HEK293T (cell line): ENCODE data around the gene ZNF467.

ENCODE experiments used
- CTCF ChIA-PET: fragments of 350-600 bp; formaldehyde crosslinking; extraction: SDS; loops from one replicate; lab custom pipeline; 2021; ENCODE audit warnings: antibody characterized with exemption, inconsistent platforms; lab: Yijun Ruan, JAX
- POLR2A ChIA-PET: fragments of 350-600 bp; formaldehyde crosslinking; extraction: SDS; loops from one replicate; lab custom pipeline; 2020; ENCODE audit warnings: antibody characterized with exemption, inconsistent platforms; lab: Yijun Ruan, JAX
- DNase-seq: peaks from one replicate; pipeline ENCODE4 v3.0.0; 2012; ENCODE audit warnings: mixed read lengths; ENCODE audit errors: extremely low spot score
- ARNT ChIP-seq: fragments of 450-650 bp; IDR thresholded peaks from 2 replicates; pipeline ENCODE4 v1.6.1; 2017; ENCODE audit warnings: mild to moderate bottlenecking
- BHLHE40 ChIP-seq: fragments of 450-650 bp; IDR thresholded peaks from 2 replicates; pipeline ENCODE4 v1.6.1; 2016; ENCODE audit warnings: mild to moderate bottlenecking, moderate library complexity, borderline replicate concordance
- CTBP1 ChIP-seq: fragments of 450-650 bp; IDR thresholded peaks from 2 replicates; pipeline ENCODE4 v1.6.1; 2016; ENCODE audit warnings: borderline replicate concordance
- ELF4 ChIP-seq: fragments of 450-650 bp; IDR thresholded peaks from 2 replicates; pipeline ENCODE4 v1.6.1; 2017; ENCODE audit warnings: antibody characterized with exemption
- FOXA1 ChIP-seq: fragments of 450-650 bp; IDR thresholded peaks from 2 replicates; pipeline ENCODE4 v1.6.1; 2016; ENCODE audit warnings: mild to moderate bottlenecking
- FOXK2 ChIP-seq: fragments of 450-650 bp; IDR thresholded peaks from 2 replicates; pipeline ENCODE4 v1.6.1; 2016; ENCODE audit warnings: mild to moderate bottlenecking
- FOXM1 ChIP-seq: fragments of 450-650 bp; IDR thresholded peaks from 2 replicates; pipeline ENCODE4 v1.6.1; 2017; ENCODE audit warnings: mild to moderate bottlenecking, borderline replicate concordance
- HDGF ChIP-seq: fragments of 450-650 bp; IDR thresholded peaks from 2 replicates; pipeline ENCODE4 v1.6.1; 2017; ENCODE audit warnings: antibody characterized with exemption, borderline replicate concordance
- L3MBTL2 ChIP-seq: fragments of 450-650 bp; conservative IDR thresholded peaks from 2 replicates; pipeline ENCODE4 v1.6.1; 2016; ENCODE audit warnings: mild to moderate bottlenecking
- LEF1 ChIP-seq: fragments of 450-650 bp; IDR thresholded peaks from 2 replicates; pipeline ENCODE4 v1.6.1; 2017; ENCODE audit warnings: mild to moderate bottlenecking, borderline replicate concordance
- NFRKB ChIP-seq: fragments of 450-650 bp; IDR thresholded peaks from 2 replicates; pipeline ENCODE4 v1.6.1; 2016; ENCODE audit warnings: mild to moderate bottlenecking, moderate library complexity
- PKNOX1 ChIP-seq: fragments of 450-650 bp; IDR thresholded peaks from 2 replicates; pipeline ENCODE4 v1.6.1; 2016
- SP1 ChIP-seq: fragments of 450-650 bp; IDR thresholded peaks from 2 replicates; pipeline ENCODE4 v1.6.1; 2017
- SUZ12 ChIP-seq: fragments of 450-650 bp; IDR thresholded peaks from 2 replicates; pipeline ENCODE4 v1.6.1; 2016; ENCODE audit warnings: mild to moderate bottlenecking
- TARDBP ChIP-seq: fragments of 450-650 bp; IDR thresholded peaks from 2 replicates; pipeline ENCODE4 v1.6.1; 2016
- ZNF384 ChIP-seq: fragments of 450-650 bp; IDR thresholded peaks from 2 replicates; pipeline ENCODE4 v1.6.1; 2016

ZNF467 gene

GRCh38 chr7:149773446-149774236, at the start of gene ZNF467:
Gene ZNF467, minus strand, starts transcription at chr7:149773588. Its CDS starts 2,556 bp downstream, at chr7:149771032.
- ChIA-PET POLR2A (interaction anchor here (0.7 to 2.6 kb wide), 5 partner anchors 9 to 38 kb away, joined by 3 to 8 read pairs (median 5); no protein-coding TSS in a partner anchor), CTCF (interaction anchor here (0.7 to 3.3 kb wide), 3 partner anchors 15 to 111 kb away, joined by 3 to 17 read pairs (median 3); no protein-coding TSS in a partner anchor)
- no peak for TF ChIP-seq NFRKB
- TF ChIP-seq L3MBTL2, result no peak
- TF ChIP-seq HDGF, result no peak
- no peak for TF ChIP-seq FOXA1
- no peak for TF ChIP-seq ZNF384
- TF ChIP-seq ELF4, result no peak
- no peak for TF ChIP-seq FOXM1
- TF ChIP-seq BHLHE40, result no peak
- no peak for TF ChIP-seq TARDBP
- no peak for TF ChIP-seq FOXK2
- TF ChIP-seq SP1, result no peak
- no peak for TF ChIP-seq PKNOX1
- no peak for TF ChIP-seq CTBP1
- TF ChIP-seq LEF1, result no peak
- no peak for TF ChIP-seq ARNT
- no peak for TF ChIP-seq SUZ12
- peak; percentile 41 for DNase-seq

- no peak for TF ChIP-seq SP1
- no peak for TF ChIP-seq PKNOX1
- TF ChIP-seq BHLHE40, result no peak
- TF ChIP-seq FOXM1, result no peak
- TF ChIP-seq HDGF, result no peak
- TF ChIP-seq TARDBP, result no peak
- ChIA-PET CTCF (no interaction called here), POLR2A (interaction anchor here (0.8 kb wide), 1 partner anchor 16 kb away, joined by 3 read pairs; the partner anchor contains the start of gene ZNF862)
- DNase-seq, result no peak
Observed at GRCh38 chr7:149822353-149822943, 49.1 kb upstream of the ZNF467 start.

- no peak for TF ChIP-seq SP1
- no peak for TF ChIP-seq NFRKB
- TF ChIP-seq HDGF, result no peak
- no peak for TF ChIP-seq FOXA1
- no peak for TF ChIP-seq PKNOX1
- no peak for TF ChIP-seq TARDBP
- no peak for TF ChIP-seq LEF1
- TF ChIP-seq FOXK2, result no peak
- no peak for TF ChIP-seq SUZ12
- TF ChIP-seq ZNF384, result no peak
- TF ChIP-seq CTBP1, result no peak
- no peak for TF ChIP-seq ELF4
- no peak for TF ChIP-seq ARNT
- no peak for TF ChIP-seq L3MBTL2
- no peak for TF ChIP-seq FOXM1
- no peak for TF ChIP-seq BHLHE40
- DNase-seq, result no peak
- ChIA-PET CTCF (interaction anchor here (1.6 kb wide), 1 partner anchor 21 kb away, joined by 6 read pairs; no protein-coding TSS in a partner anchor), POLR2A (interaction anchor here (2.1 kb wide), 1 partner anchor 17 kb away, joined by 10 read pairs; the partner anchor contains the start of gene ZNF862)
Observed at GRCh38 chr7:149821191-149822148, 48.1 kb upstream of the ZNF467 start.

GRCh38 chr7:149820622-149821190, 47.3 kb upstream of the ZNF467 start:
- POLR2A ChIA-PET, result interaction anchor here (2.1 kb wide), 1 partner anchor 18 kb away, joined by 10 read pairs; the partner anchor contains the start of gene ZNF862
- TF ChIP-seq TARDBP (no peak), FOXK2 (no peak), HDGF (no peak), SUZ12 (no peak), SP1 (no peak), LEF1 (no peak), BHLHE40 (no peak), PKNOX1 (no peak), ZNF384 (no peak), ELF4 (no peak), FOXA1 (no peak), ARNT (no peak), NFRKB (no peak), L3MBTL2 (no peak), FOXM1 (no peak)

More at GRCh38 chr7:149820622-149821190, 47.3 kb upstream of the ZNF467 start:
- no peak for DNase-seq
- CTCF ChIA-PET, result interaction anchor here (0.6 to 1.6 kb wide), 2 partner anchors 21 to 79 kb away, joined by 3 to 6 read pairs; no protein-coding TSS in a partner anchor
